Uterus (tissue), 4 donors: ENCODE measurements around the gene CACNA1F. TPM values are rescaled to one million over a fixed set of nuclear protein-coding genes. Genes with fewer than 3 reads are reported as not detected.

ENCODE experiments used
- DNase-seq, 2 donors: peaks; one replicate each; pipeline ENCODE4 v3.0.0-alpha.2; 2019 to 2020
- H3K27ac ChIP-seq, 2 donors: fragments of 200-600 bp; sonication (generic); 1 replicate in 1 of 2; 2 replicates in 1 of 2; pipeline ENCODE4 v1.5.1; 2016 to 2018
- H3K27me3 ChIP-seq, 2 donors: fragments of 200-600 bp; sonication (generic); one replicate each; pipeline ENCODE4 v1.5.1; 2018 to 2019; ENCODE audit warnings: control low read depth in 1 of 2
- H3K36me3 ChIP-seq, 2 donors: fragments of 200-600 bp; sonication (generic); one replicate each; pipeline ENCODE4 v1.5.1; 2019; ENCODE audit warnings: control low read depth in 1 of 2
- H3K4me1 ChIP-seq, 2 donors: fragments of 200-600 bp; sonication (generic); one replicate each; pipeline ENCODE4 v1.5.1; 2018 to 2019; ENCODE audit warnings: control low read depth in 1 of 2
- H3K4me3 ChIP-seq, 2 donors: fragments of 200-600 bp; sonication (generic); 1 replicate in 1 of 2; 2 replicates in 1 of 2; pipeline ENCODE4 v1.5.1; 2018 to 2019; ENCODE audit warnings: mild to moderate bottlenecking in 1 of 2
- H3K9me3 ChIP-seq, 2 donors: fragments of 200-600 bp; sonication (generic); one replicate each; pipeline ENCODE4 v1.5.1; 2019; ENCODE audit warnings: control low read depth in 1 of 2
- CTCF ChIP-seq, 4 experiments: fragments of 200-600 bp in 2 of 4; fragments of 450-650 bp in 2 of 4; sonication (generic) in 2 of 4; IDR thresholded peaks; one replicate each; pipeline ENCODE4 v1.5.1; 2016 to 2019; ENCODE audit warnings: antibody characterized with exemption in 4 of 4, mild to moderate bottlenecking in 2 of 4, moderate library complexity in 1 of 4
- POLR2A ChIP-seq, 2 donors: fragments of 450-650 bp; IDR thresholded peaks; one replicate each; pipeline ENCODE4 v1.6.1; 2016; ENCODE audit warnings: antibody characterized with exemption in 2 of 2, mild to moderate bottlenecking in 1 of 2, moderate library complexity in 1 of 2
- intact Hi-C: fragments of 100-400 bp; cut with DNase I; formaldehyde crosslinking; loops from one replicate; pipeline ENCODE4 v1.15.1; 2023; ENCODE audit warnings: low total_unique reads
- total RNA-seq, 4 donors: library from RNA; depleted of rRNA in 3 of 4; stranded (reverse); fragments of >200 nt in 3 of 4; gene quantifications; one replicate each; pipeline versions ENCODE4 v1.1.0 to v1.2.4, GENCODE V29; 2014 to 2023
- donor health status: DM: yes; HTN: yes; CAD: no.

CACNA1F gene
- total RNA-seq, 4 donors from 2014 or later = 0.07 to 0.98 TPM; not detected in 2

- intact Hi-C loops = no loop called here
- no peak for TF ChIP-seq POLR2A (IDR thresholded peaks at IDR 0.05)
- no peak for TF ChIP-seq CTCF (IDR thresholded peaks at IDR 0.05)
- Histone ChIP-seq H3K9me3 (no peaks in the 10 kb centered on the region), H3K4me3 (no peak overlapping the region), H3K4me1 (no peaks in the 10 kb centered on the region), H3K36me3 (no peaks in the 10 kb centered on the region), H3K27me3 (no peaks in the 10 kb centered on the region), H3K27ac (no peak overlapping the region)
- no peak for DNase-seq
These were observed 22.1 kb downstream of the CACNA1F start for GRCh38 chrX:49211074-49211473.

GRCh38 chrX:49210406-49210805 lies 22.7 kb downstream of the CACNA1F start:
- DNase-seq = no peak
- TF ChIP-seq CTCF (IDR thresholded peaks at IDR 0.05) (no peak), POLR2A (IDR thresholded peaks at IDR 0.05) (no peak)
- H3K27ac ChIP-seq = no peak overlapping the region
- no peak overlapping the region for H3K4me3 ChIP-seq
- H3K36me3 ChIP-seq = no peaks in the 10 kb centered on the region
- H3K9me3 ChIP-seq = no peaks in the 10 kb centered on the region
- intact Hi-C loops = no loop called here
- H3K4me1 ChIP-seq = no peaks in the 10 kb centered on the region
- H3K27me3 ChIP-seq = no peaks in the 10 kb centered on the region

GRCh38 chrX:49209434-49210251 lies 23.5 kb downstream of the CACNA1F start:
- no peak overlapping the region for H3K4me3 ChIP-seq
- no peaks in the 10 kb centered on the region for H3K9me3 ChIP-seq
- TF ChIP-seq POLR2A (IDR thresholded peaks at IDR 0.05) = no peak
- no peak for TF ChIP-seq CTCF (IDR thresholded peaks at IDR 0.05)
- no peak overlapping the region for H3K27ac ChIP-seq
- intact Hi-C loops = no loop called here
- no peaks in the 10 kb centered on the region for H3K27me3 ChIP-seq
- H3K36me3 ChIP-seq = no peaks in the 10 kb centered on the region
- H3K4me1 ChIP-seq = no peaks in the 10 kb centered on the region
- DNase-seq = no peak

- intact Hi-C loops = no loop called here
- H3K27ac ChIP-seq = no peak overlapping the region
- H3K27me3 ChIP-seq = no peaks in the 10 kb centered on the region
- H3K9me3 ChIP-seq = no peaks in the 10 kb centered on the region
- H3K4me1 ChIP-seq = no peaks in the 10 kb centered on the region
- TF ChIP-seq POLR2A (IDR thresholded peaks at IDR 0.05) = no peak
- no peak for TF ChIP-seq CTCF (IDR thresholded peaks at IDR 0.05)
- no peak for DNase-seq
- H3K36me3 ChIP-seq = no peaks in the 10 kb centered on the region
- no peak overlapping the region for H3K4me3 ChIP-seq
These were observed 24.7 kb downstream of the CACNA1F start for GRCh38 chrX:49208399-49208798.

- Histone ChIP-seq H3K4me1 (no peaks in the 10 kb centered on the region), H3K27me3 (no peaks in the 10 kb centered on the region), H3K4me3 (no peak overlapping the region), H3K36me3 (no peaks in the 10 kb centered on the region), H3K27ac (no peak overlapping the region), H3K9me3 (no peaks in the 10 kb centered on the region)
- intact Hi-C loops = no loop called here
- DNase-seq = no peak
- no peak for TF ChIP-seq CTCF (IDR thresholded peaks at IDR 0.05)
- TF ChIP-seq POLR2A (IDR thresholded peaks at IDR 0.05) = no peak
These were observed 26.6 kb downstream of the CACNA1F start for GRCh38 chrX:49206543-49206942.
